ENCODE measurements around the gene DNMT3B.

DNA sequence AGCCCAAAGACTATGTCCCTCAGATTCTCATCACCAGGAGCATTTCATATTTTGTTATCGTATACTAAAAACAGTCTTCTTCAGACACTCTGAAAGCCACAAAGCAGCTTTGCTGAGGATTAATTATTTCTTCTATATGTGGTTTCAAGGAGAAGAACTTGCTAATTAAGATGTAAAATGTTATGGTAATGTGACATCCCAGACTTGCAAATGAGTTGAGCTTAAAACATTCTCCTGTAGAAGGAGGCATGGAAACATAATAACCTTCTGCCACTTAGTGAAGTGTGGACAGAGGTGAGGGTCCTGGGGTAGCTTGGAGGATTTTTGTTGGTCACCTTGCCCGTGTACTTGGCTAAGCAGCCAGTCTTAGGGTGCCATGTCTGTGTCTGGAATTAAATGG lies 40.9 kb downstream of the DNMT3B start:
- TF ChIP-seq, protein P1, sequence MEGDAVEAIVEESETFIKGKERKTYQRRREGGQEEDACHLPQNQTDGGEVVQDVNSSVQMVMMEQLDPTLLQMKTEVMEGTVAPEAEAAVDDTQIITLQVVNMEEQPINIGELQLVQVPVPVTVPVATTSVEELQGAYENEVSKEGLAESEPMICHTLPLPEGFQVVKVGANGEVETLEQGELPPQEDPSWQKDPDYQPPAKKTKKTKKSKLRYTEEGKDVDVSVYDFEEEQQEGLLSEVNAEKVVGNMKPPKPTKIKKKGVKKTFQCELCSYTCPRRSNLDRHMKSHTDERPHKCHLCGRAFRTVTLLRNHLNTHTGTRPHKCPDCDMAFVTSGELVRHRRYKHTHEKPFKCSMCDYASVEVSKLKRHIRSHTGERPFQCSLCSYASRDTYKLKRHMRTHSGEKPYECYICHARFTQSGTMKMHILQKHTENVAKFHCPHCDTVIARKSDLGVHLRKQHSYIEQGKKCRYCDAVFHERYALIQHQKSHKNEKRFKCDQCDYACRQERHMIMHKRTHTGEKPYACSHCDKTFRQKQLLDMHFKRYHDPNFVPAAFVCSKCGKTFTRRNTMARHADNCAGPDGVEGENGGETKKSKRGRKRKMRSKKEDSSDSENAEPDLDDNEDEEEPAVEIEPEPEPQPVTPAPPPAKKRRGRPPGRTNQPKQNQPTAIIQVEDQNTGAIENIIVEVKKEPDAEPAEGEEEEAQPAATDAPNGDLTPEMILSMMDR (IDR thresholded peaks at IDR 0.05; ENCODE audit: low read length) = no peak
- no peak for TF ChIP-seq EZH2 (IDR thresholded peaks at IDR 0.05; ENCODE audit: borderline replicate concordance, low read length)

Measured in OCI-LY1 (cell line).